DMS53 treated with DMSO at 0.1 percent for 48 hours (cell line): ENCODE measurements around the gene DLGAP4.
"Not testable (repeated sequence)": the region's sequence is repeated elsewhere in the genome, so short reads cannot be mapped to it uniquely, and the experiment has no call there.

Experiments
- DNase-seq: peaks from one replicate; lab custom pipeline; 2025; ENCODE audit not compliant: unreplicated experiment; lab: John Stamatoyannopoulos, UW

The DLGAP4 gene

GRCh38 chr20:36490191-36490590 is 184.1 kb downstream of the DLGAP4 start:
- no peak for DNase-seq

- DNase-seq, result no peak
These were observed 185.9 kb downstream of the DLGAP4 start for GRCh38 chr20:36491901-36492617.

GRCh38 chr20:36493051-36493800 is 187.1 kb downstream of the DLGAP4 start:
- peak; percentile 13 for DNase-seq

GRCh38 chr20:36493801-36494114 is 187.6 kb downstream of the DLGAP4 start:
- no peak for DNase-seq

- DNase-seq, result no peak
These were observed 190.8 kb downstream of the DLGAP4 start for GRCh38 chr20:36496707-36497669.

- DNase-seq, result no peak
These were observed 191.7 kb downstream of the DLGAP4 start for GRCh38 chr20:36497856-36498255.

DNA sequence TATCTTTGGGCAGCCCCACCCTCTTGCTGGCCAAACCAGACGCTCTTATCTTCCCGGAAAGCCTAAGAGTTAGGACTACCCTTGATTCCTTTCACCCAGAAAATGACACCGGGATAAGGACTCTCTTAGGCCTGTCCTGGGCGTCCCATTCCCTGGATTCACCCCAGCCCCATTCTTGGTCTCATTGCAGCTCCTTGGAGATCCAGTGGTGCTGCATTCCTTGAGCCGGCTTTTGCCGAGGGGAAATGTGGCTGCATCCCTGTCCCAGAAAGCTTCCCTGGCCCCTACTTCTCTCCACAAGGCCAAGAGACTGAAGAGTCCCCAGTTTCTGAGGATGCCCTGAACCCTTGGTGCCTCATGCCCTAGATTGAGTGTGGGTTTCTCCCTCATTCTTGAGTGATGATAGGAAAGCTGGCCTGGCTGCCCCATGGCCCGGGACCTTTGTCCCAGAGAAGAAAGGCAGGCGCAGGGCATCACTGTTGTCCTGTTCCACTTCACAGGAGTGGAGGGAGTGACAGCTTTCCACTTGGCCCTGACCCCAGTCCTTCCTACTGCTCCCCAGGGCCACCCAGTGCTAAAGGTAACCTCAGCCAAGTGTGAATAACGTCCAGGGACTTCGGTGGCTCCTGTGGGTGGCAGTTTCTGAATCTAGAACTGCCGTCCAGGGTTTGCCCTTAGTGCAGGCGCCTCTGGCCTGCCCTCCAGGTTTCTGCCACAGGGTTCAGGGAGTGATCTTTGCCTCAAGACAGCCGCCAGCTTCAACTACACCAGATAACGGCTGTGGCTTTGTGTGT is 192.4 kb downstream of the DLGAP4 start:
- no peak for DNase-seq

DNA sequence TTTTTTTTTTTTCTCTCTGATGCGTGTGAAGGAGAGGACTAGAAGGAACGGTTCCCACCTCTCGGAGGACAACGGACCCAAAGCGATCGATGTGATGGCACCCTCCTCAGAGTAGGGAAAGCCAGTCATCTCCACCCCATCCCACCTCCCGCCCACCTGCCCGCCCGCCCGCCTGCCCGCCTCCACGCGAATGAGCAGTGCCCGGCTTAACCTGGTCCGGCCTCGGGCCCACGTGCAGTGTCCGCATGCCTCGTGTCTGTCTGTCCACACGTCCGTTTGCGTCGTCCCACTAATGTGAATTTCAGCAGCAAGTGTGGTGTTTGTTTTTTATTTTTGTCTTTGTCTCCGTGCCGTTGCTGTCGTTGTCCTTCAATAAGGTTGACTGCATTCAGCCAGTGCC is 193.1 kb downstream of the DLGAP4 start:
- DNase-seq, result no peak

DNA sequence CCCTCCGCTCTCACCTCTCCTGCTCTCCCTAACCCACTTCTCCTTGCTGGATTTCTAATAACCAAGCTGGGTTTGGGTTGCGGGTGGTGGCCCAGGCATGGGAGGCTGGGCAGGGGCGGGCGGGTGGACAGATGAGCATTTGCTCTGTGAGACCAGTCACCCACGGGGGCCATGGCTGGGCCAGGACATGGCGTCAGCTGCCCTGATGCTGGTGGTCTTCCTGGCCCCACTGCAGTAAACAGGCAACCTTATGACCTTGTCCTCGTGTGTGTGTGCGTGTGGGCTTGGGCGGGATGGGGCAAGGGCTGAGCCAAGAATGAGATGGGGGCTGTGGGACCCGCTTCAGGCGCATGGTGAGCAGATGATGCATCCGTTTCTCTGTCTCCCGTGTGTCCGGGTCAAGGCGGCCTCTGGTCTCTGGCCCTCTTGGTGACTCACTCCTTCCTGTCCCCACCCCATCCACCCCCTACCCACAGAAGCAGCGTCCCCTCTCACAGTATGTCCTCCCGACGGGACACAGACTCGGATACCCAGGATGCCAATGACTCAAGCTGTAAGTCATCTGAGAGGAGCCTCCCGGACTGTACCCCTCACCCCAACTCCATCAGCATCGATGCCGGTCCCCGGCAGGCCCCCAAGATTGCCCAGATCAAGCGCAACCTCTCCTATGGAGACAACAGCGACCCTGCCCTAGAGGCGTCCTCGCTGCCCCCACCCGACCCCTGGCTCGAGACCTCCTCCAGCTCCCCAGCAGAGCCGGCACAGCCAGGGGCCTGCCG is 193.8 kb downstream of the DLGAP4 start:
- no peak for DNase-seq

DNA sequence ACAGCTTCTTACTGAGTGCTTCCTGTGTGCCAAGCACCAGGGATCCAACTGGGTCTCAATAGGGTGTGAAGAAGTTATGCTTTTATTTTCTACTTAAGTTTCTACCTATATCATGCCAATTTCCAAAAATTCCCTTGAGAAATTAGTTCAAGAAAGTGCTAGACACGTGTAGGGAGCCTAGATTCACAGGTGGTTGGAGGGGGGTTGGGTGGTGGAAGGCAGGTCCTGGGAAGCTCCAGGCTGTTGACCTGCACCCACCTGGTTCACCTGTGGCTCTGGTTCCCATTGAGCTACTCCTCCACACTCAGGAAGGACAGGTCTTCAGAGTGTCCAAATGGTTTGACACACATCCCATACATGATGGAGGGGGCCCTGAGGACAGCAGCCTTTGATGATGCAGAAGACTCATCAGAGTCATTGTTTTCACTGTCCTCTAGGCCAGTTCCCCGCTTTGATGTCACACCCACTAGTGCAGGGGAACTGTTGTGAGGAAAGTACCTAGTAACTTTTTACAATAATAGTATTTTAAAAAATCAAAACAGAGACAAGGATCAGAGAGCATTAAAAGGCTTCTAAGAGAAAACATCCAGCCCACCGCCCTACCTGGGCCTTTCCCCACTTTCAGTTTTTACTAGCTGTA is 195.3 kb downstream of the DLGAP4 start:
- no peak for DNase-seq

DNA sequence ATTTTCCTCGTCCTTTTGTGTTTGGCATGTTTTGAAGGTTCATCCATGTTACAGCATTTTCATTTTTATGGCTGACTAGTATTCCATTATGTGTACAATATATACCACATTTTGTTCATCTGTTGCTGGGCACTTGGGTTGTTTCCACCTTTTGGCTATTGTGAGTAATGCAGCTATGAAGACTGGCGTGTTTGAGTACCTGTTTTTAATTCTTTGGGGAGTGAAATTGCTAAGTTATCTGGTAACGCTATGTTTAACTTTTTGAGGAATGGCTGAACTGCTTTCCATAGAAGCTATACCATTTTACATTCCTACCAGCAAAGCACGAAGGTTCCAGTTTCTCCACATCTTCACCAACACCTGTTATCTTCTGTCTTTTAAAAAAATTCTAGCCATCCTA is 198.2 kb downstream of the DLGAP4 start:
- DNase-seq, result no peak

GRCh38 chr20:36506253-36506652 is 200.1 kb downstream of the DLGAP4 start:
- DNase-seq, result no peak

DNA sequence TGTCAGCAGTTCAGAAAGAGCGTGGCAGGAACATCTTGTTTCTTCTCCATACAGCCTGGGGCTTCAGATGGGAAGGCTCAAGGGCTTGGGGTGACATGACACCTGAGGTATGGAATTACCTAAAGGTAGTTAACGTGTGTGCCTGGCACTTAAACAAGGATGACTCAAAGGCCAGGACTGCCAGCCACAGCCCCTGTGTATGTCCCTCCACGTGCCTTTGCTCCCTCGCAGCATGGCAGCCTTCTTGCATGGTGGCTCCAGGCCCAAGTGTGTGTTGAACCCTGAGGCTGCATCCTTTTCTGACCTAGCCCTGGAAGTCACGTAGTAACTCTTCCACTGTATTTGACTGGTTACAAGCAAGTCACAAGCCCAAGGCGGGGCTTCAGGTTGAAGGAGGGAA is 201.6 kb downstream of the DLGAP4 start:
- no peak for DNase-seq

DNA sequence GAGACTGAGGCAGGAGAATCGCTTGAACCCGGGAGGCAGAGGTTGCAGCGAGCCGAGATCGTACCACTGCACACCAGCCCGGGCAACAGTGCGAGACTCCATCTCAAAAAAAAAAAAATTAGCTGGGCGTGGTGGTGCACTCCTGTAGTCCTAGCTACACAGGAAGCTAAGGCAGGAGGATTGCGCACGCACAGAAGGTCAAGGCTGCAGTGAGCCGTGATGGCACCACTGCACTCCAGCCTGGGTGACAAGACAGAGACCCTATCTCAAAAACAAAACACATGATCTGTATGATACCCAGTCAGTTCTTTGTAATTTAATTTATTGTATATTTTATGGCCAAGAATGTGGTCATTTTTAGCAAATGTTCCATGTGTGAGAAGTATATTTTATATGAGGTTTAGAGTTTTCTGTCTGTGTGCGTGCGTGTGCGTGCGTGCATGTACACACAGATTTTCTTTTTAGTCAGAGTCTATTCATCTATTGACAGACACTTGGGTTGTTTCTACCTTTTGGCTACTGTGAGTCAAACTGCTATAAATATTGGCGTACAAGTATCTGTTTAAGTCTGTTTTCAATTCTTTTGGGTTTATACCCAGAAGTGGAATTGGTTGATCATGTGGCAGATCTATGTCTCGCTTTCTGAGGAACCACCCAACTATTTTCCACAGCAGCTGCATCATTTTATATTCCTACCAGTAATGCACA is 213.0 kb downstream of the DLGAP4 start:
- DNase-seq, result no peak

DNA sequence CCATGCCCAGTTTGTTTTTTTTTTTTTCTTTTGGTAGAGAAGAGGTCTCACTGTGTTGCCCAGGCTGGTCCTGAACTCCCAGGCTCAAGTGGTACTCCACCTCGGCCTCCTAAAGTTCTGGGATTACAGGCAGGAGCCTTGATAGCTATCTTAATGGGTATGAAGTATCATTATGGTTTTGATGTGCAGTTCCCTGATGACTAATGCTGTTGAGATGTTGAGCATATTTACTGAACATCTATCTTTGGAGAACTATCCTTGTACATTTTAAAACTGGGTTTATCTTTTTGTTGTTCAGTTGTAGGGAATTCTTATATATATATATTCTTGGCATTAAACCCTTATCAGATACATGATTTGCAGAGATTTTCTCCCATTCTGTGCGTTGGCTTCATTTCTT is 213.8 kb downstream of the DLGAP4 start:
- DNase-seq, result no peak

DNA sequence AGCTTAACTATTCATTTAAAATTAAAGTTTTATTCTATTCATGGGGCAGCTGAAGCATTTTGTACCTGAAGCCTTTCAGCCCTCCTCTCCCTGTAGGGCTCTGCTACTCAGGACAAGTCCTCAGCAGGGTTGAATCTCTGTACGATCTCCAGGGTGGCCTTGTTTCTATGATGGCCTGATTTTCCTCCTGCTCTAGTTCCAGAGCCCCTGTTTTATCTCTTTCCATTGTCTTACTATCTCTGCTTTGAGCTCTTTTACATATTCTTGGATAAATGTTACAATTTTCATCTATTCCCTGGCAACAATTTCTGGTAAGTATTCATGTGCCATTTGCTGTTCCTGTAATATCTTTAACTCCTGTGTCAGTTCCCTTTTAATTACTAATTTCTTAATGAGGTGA is 215.4 kb downstream of the DLGAP4 start:
- DNase-seq, result no peak

DNA sequence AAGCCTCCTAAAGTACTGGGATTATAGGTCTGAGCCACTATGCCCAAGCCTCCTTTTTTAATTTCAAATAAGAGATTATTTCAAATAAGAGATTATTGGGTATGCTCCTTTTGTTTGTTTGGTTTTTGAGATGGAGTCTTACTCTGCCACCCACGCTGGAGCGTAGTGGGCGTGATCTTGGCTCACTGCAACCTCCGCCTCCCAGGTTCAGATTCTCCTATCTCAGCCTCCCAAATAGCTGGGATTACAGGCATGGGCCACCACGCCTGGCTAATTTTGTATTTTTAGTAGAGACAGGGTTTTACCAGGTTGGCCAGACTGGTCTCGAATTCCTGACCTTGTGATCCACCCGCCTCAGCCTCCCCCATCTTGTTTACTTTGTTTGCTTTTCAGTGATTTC is 216.3 kb downstream of the DLGAP4 start:
- not testable (repeated sequence) for DNase-seq

DNA sequence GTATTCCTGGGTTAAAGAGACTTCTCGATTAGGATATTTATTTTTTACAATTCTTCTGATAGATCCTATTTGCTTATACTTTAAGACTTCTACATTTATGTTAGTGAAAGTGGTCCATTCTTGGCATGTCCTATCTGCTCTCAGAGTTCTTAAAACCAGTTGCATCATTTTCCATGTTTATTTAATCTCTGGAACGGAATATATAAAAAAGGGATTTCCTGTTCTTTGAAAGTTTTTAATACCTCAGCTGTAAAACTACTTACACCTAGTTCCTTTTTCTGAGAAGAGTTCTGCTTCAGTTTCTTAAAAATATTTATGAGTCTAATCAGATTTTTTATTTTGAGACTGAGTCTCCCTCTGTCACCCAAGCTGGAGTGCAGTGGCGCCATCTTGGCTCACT is 217.2 kb downstream of the DLGAP4 start:
- DNase-seq, result no peak
